Liver (tissue), 9 donors: ENCODE measurements around the gene AGL. TPM values are rescaled to one million over a fixed set of nuclear protein-coding genes. Genes with fewer than 3 reads are reported as not detected.
"Not testable (repeated sequence)": the region's sequence is repeated elsewhere in the genome, so short reads cannot be mapped to it uniquely, and the experiment has no call there.

ENCODE experiments used
- DNase-seq: peaks from one replicate; pipeline ENCODE4 v3.0.0-alpha.2; 2017; ENCODE audit warnings: low spot score
- H3K27ac ChIP-seq, 2 donors: one replicate each; pipeline ENCODE4 v1.7.0; 2013; ENCODE audit warnings: inconsistent platforms in 2 of 2, low read length in 2 of 2, control low read depth in 1 of 2, low read depth in 1 of 2, mild to moderate bottlenecking in 1 of 2
- H3K27me3 ChIP-seq, 4 donors: one replicate each; pipeline versions ENCODE4 v1.6.1 to v1.7.0; 2013; ENCODE audit warnings: low read length in 3 of 4, inconsistent platforms in 1 of 4, mild to moderate bottlenecking in 1 of 4, moderate library complexity in 1 of 4; ENCODE audit not compliant: control insufficient read depth in 4 of 4, insufficient read depth in 4 of 4
- H3K36me3 ChIP-seq, 4 donors: one replicate each; pipeline versions ENCODE4 v1.6.1 to v1.7.0; 2013; ENCODE audit warnings: low read length in 3 of 4, mild to moderate bottlenecking in 3 of 4, low read depth in 1 of 4, moderate library complexity in 1 of 4; ENCODE audit not compliant: control insufficient read depth in 4 of 4, insufficient read depth in 3 of 4
- H3K4me1 ChIP-seq, 4 donors: one replicate each; pipeline versions ENCODE4 v1.6.1 to v1.7.0; 2013; ENCODE audit warnings: low read length in 3 of 4, mild to moderate bottlenecking in 3 of 4, moderate library complexity in 1 of 4; ENCODE audit not compliant: control insufficient read depth in 4 of 4, insufficient read depth in 4 of 4
- H3K4me3 ChIP-seq, 3 donors: one replicate each; pipeline versions ENCODE4 v1.6.1 to v1.7.0; 2013; ENCODE audit warnings: low read length in 3 of 3, control low read depth in 1 of 3, low read depth in 1 of 3, mild to moderate bottlenecking in 1 of 3
- H3K9ac ChIP-seq, 2 donors: one replicate each; pipeline ENCODE4 v1.7.0; 2013; ENCODE audit warnings: low read length in 2 of 2, mild to moderate bottlenecking in 2 of 2, moderate library complexity in 2 of 2, control low read depth in 1 of 2, low read depth in 1 of 2
- H3K9me3 ChIP-seq, 4 donors: one replicate each; pipeline versions ENCODE4 v1.6.1 to v1.7.0; 2013; ENCODE audit warnings: low read length in 3 of 4; ENCODE audit not compliant: control insufficient read depth in 4 of 4
- FOXA1 ChIP-seq: IDR thresholded peaks from 2 replicates; pipeline ENCODE4 v1.6.1; 2016; ENCODE audit warnings: antibody characterized with exemption
- GABPA ChIP-seq, 2 donors: IDR thresholded peaks in 1 of 2; conservative IDR thresholded peaks in 1 of 2; 2 replicates each; pipeline ENCODE4 v1.6.1; 2016; ENCODE audit warnings: antibody characterized with exemption in 2 of 2, mild to moderate bottlenecking in 1 of 2, moderate library complexity in 1 of 2
- HNF4A ChIP-seq, 2 donors: conservative IDR thresholded peaks; 2 replicates each; pipeline ENCODE4 v1.6.1; 2016; ENCODE audit warnings: antibody characterized with exemption in 2 of 2, mild to moderate bottlenecking in 2 of 2
- JUND ChIP-seq, 2 donors: IDR thresholded peaks; 2 replicates each; pipeline ENCODE4 v1.6.1; 2016; ENCODE audit warnings: antibody characterized with exemption in 2 of 2
- RAD21 ChIP-seq, 2 donors: IDR thresholded peaks; 2 replicates each; pipeline ENCODE4 v1.6.1; 2016; ENCODE audit warnings: antibody characterized with exemption in 2 of 2, mild to moderate bottlenecking in 2 of 2
- REST ChIP-seq: IDR thresholded peaks from 2 replicates; pipeline ENCODE4 v1.6.1; 2016; ENCODE audit warnings: antibody characterized with exemption, mild to moderate bottlenecking
- WGBS: extraction: QIAGEN DNeasy Blood & Tissue Kit; methylation state at CpG from one replicate; pipeline ENCODE4 v1.1.7; 2013; 5-methylcytosine and 5-hydroxymethylcytosine counted together
- polyA plus RNA-seq, 2 donors: library from polyadenylated mRNA; stranded (reverse) in 1 of 2; unstranded in 1 of 2; fragments of 200-250 nt in 1 of 2; fragments of >200 nt in 1 of 2; fragmentation: Nextera tagmentation in 1 of 2; extraction: Ambion mirVana in 1 of 2; gene quantifications; one replicate each; pipeline versions ENCODE4 v1.2.1 to v1.2.3, GENCODE V29; 2013 to 2015
- total RNA-seq, 2 donors: library from RNA; depleted of rRNA; stranded (reverse); fragments of >200 nt; gene quantifications; one replicate each; pipeline ENCODE4 v1.2.3, GENCODE V29; 2014
- donor health status: healthy.
- donor health status: healthy.
- donor health status: healthy.
- donor health status: healthy.
- donor health status: healthy.

Gene AGL
- total and polyA plus RNA-seq, 4 donors = 10.1 to 78.5 (median 19.9) TPM

- TF ChIP-seq REST (no peak), RAD21 (IDR thresholded peaks at IDR 0.05) (no peak), JUND (IDR thresholded peaks at IDR 0.05) (no peak), HNF4A (conservative IDR thresholded peaks at IDR 0.05) (no peak), GABPA (IDR thresholded peaks at IDR 0.05 in 1 of 2, conservative IDR thresholded peaks at IDR 0.05 in 1 of 2) (no peak)
Measured at GRCh38 chr1:99827970-99828369, 22.2 kb upstream of the AGL start (continued).

DNA sequence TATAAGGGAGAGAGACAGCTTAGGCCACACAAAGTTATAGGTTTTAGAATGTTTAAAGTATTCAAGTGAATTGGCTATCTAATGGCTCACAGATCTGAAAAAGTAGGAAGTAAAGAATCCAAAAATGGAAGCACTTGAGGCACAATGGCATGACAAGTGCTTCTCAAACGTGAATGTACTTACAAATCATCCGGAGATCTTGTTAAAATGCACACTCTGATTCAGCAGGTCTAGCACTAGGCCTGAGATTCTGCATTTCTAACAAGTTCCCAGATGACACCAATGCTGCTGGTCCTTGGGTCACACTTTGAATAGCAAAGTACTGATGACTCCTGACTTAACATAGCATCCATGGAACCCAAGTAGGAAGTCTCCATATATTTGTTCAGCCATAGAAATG lies 20.9 kb upstream of the AGL start:
- no peak overlapping the region for H3K27ac ChIP-seq
- no peak overlapping the region for H3K9ac ChIP-seq
- WGBS = 84% methylated on average over 2 of the region's 2 CpGs
- H3K4me1 ChIP-seq = no peaks in the 10 kb centered on the region
- no peaks in the 10 kb centered on the region for H3K27me3 ChIP-seq
- no peak for TF ChIP-seq RAD21 (IDR thresholded peaks at IDR 0.05)
- no peak for TF ChIP-seq FOXA1
- no peaks in the 10 kb centered on the region for H3K36me3 ChIP-seq
- H3K9me3 ChIP-seq = no peaks in the 10 kb centered on the region
- no peak for DNase-seq
- H3K4me3 ChIP-seq = no peak overlapping the region

GRCh38 chr1:99833911-99834310 lies 16.2 kb upstream of the AGL start:
- not testable (repeated sequence) for H3K27ac ChIP-seq, H3K27me3 ChIP-seq, DNase-seq, H3K4me3 ChIP-seq, H3K9me3 ChIP-seq, H3K36me3 ChIP-seq, H3K4me1 ChIP-seq, H3K9ac ChIP-seq
- WGBS = 91% methylated on average over 7 of the region's 7 CpGs

GRCh38 chr1:99836171-99837103 lies 13.7 kb upstream of the AGL start:
- H3K27me3 ChIP-seq, H3K27ac ChIP-seq, DNase-seq, H3K9me3 ChIP-seq, H3K36me3 ChIP-seq, H3K4me1 ChIP-seq, H3K4me3 ChIP-seq, H3K9ac ChIP-seq: not testable (repeated sequence)
- WGBS = 80% methylated on average over 7 of the region's 7 CpGs

GRCh38 chr1:99840353-99840752 lies 9.8 kb upstream of the AGL start:
- not testable (repeated sequence) for H3K9ac ChIP-seq, H3K9me3 ChIP-seq, H3K4me3 ChIP-seq, DNase-seq, H3K4me1 ChIP-seq, H3K36me3 ChIP-seq, H3K27me3 ChIP-seq, H3K27ac ChIP-seq
- WGBS = 75% methylated on average over 3 of the region's 3 CpGs
